Activated CD4-positive, alpha-beta T cell treated with anti-CD3 and anti-CD28 coated beads, Interleukin-2, Interleukin-4, amounts not matched to agents 100 ng/mL and 50 ng/mL, durations not matched to agents 16 hours and 8 hours (primary cell): ENCODE results near the gene SLC3A2.

Experiments used
- DNase-seq: peaks from one replicate; pipeline ENCODE4 v3.0.0-alpha.2; 2020; ENCODE audit warnings: low spot score

Gene SLC3A2

GRCh38 chr11:62881579-62882430 lies 1.1 kb downstream of the SLC3A2 start:
- peak; percentile 96 for DNase-seq

GRCh38 chr11:62882431-62882749 lies 1.7 kb downstream of the SLC3A2 start:
- DNase-seq = no peak

- no peak for DNase-seq
These were observed 2.2 kb downstream of the SLC3A2 start for GRCh38 chr11:62882788-62883501.

GRCh38 chr11:62883673-62884072 lies 3.0 kb downstream of the SLC3A2 start:
- DNase-seq = no peak

- DNase-seq = no peak
These were observed 4.5 kb downstream of the SLC3A2 start for GRCh38 chr11:62885137-62885750.

- DNase-seq = no peak
These were observed 7.7 kb downstream of the SLC3A2 start for GRCh38 chr11:62888406-62888805.

- no peak for DNase-seq
These were observed 8.4 kb downstream of the SLC3A2 start for GRCh38 chr11:62889126-62889483.

- DNase-seq = no peak
These were observed 9.1 kb downstream of the SLC3A2 start for GRCh38 chr11:62889484-62890437.

GRCh38 chr11:62892077-62892922 lies 11.6 kb downstream of the SLC3A2 start:
- DNase-seq = no peak

- DNase-seq = no peak
These were observed 14.8 kb downstream of the SLC3A2 start for GRCh38 chr11:62895501-62895900.

GRCh38 chr11:62896049-62896448 lies 15.4 kb downstream of the SLC3A2 start:
- DNase-seq = no peak

GRCh38 chr11:62897311-62897710 lies 16.6 kb downstream of the SLC3A2 start:
- no peak for DNase-seq

- no peak for DNase-seq
These were observed 17.3 kb downstream of the SLC3A2 start for GRCh38 chr11:62898027-62898426.

- DNase-seq = no peak
These were observed 22.2 kb downstream of the SLC3A2 start for GRCh38 chr11:62902932-62903331.

- DNase-seq = no peak
These were observed 24.6 kb downstream of the SLC3A2 start for GRCh38 chr11:62905296-62905695.

- peak; percentile 82 for DNase-seq
These were observed 25.3 kb downstream of the SLC3A2 start for GRCh38 chr11:62905927-62906531.

- no peak for DNase-seq
These were observed 27.9 kb downstream of the SLC3A2 start for GRCh38 chr11:62908468-62909072.

- DNase-seq = no peak
These were observed 28.6 kb downstream of the SLC3A2 start for GRCh38 chr11:62909107-62909894.

GRCh38 chr11:62910141-62910882 lies 29.6 kb downstream of the SLC3A2 start:
- DNase-seq = no peak
